SK-N-SH (cell line): ENCODE results near the gene PIK3R1.

Experiments
- CTCF ChIP-seq: fragments of 200-600 bp; sonication (generic); IDR thresholded peaks from 2 replicates; pipeline ENCODE4 v1.6.1; 2017; ENCODE audit warnings: antibody characterized with exemption, mild to moderate bottlenecking, moderate library complexity
- FOXM1 ChIP-seq: IDR thresholded peaks from 2 replicates; pipeline ENCODE4 v1.4.0; 2012; ENCODE audit warnings: low read depth, mild to moderate bottlenecking

GRCh38 chr5:68189613-68190012 is 25.9 kb upstream of the PIK3R1 start:
- TF ChIP-seq CTCF (no peak), FOXM1 (no peak)
